Activated naive CD8-positive, alpha-beta T cell (primary cell): ENCODE data around the gene PACRG.

Experiments
- H3K27ac Mint-ChIP-seq: one replicate; pipeline ENCODE4 v1.8.0; 2021; ENCODE audit warnings: mixed read lengths
- H3K27me3 Mint-ChIP-seq: one replicate; pipeline ENCODE4 v1.8.0; 2021; ENCODE audit warnings: mixed read lengths
- H3K36me3 Mint-ChIP-seq: one replicate; pipeline ENCODE4 v1.8.0; 2021; ENCODE audit warnings: mixed read lengths
- H3K4me1 Mint-ChIP-seq: one replicate; pipeline ENCODE4 v1.8.0; 2021; ENCODE audit warnings: low read depth, mixed read lengths
- H3K4me3 Mint-ChIP-seq: one replicate; pipeline ENCODE4 v1.8.0; 2021; ENCODE audit warnings: mild to moderate bottlenecking, mixed read lengths
- H3K9me3 Mint-ChIP-seq: one replicate; pipeline ENCODE4 v1.8.0; 2021; ENCODE audit warnings: low read depth, mixed read lengths

Gene PACRG

DNA sequence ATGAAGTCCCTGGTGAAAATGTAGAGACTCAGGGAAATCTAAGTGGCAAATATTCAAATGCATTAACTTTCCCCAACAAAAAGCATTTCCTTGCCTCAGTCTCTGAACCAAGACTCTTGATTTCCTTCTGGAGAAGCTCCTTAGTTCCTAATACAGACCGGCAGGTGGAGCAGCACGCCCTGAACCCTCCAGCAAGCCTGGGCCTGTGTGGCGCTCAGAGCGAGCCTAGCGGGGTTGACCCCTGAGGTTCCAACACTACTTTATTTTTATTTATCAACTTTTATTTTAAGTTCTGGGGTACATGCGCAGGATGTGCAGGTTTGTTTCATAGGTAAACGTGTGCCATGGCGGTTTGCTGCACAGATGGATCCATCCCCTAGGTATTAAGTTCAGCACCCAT is 50.8 kb downstream of the PACRG start:
- Mint-ChIP-seq H3K4me3 (no peak overlapping the region), H3K9me3 (peaks cover 22% of the 10 kb centered on the region), H3K36me3 (peaks cover 7% of the 10 kb centered on the region), H3K27me3 (no peaks in the 10 kb centered on the region), H3K27ac (no peak overlapping the region), H3K4me1 (no peaks in the 10 kb centered on the region)

DNA sequence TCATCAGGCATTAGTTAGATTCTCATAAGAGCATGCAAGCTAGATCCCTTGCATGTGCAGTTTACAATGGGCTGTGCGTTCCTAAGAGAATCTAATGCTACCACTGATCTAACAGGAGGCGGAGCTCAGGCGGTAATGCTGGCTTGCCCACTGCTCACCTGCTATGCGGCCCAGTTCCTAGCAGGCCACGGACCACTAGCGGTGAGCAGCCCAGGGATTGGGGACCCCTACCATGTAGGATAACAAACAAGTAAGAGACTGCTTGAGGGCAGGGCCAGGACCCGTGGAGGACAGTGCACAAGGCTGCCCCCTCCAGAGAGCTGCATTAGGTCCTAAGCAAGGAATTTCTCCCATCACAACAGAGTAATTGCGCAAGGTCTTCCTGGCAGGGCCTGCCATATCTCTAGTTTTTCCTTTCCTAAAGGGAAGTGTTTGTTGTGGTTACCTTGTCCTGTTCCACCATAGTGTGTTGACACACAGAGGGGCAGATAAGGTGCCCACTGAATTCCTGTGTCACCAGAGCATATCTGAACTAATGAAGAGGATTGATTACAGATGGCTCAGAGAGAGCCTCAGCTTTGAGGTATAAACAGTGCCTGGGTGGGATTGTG is 58.0 kb downstream of the PACRG start:
- H3K9me3 Mint-ChIP-seq: peaks cover 10% of the 10 kb centered on the region
- no peaks in the 10 kb centered on the region for H3K36me3 Mint-ChIP-seq
- no peak overlapping the region for H3K4me3 Mint-ChIP-seq
- no peak overlapping the region for H3K27ac Mint-ChIP-seq
- no peaks in the 10 kb centered on the region for H3K4me1 Mint-ChIP-seq
- H3K27me3 Mint-ChIP-seq: no peaks in the 10 kb centered on the region

DNA sequence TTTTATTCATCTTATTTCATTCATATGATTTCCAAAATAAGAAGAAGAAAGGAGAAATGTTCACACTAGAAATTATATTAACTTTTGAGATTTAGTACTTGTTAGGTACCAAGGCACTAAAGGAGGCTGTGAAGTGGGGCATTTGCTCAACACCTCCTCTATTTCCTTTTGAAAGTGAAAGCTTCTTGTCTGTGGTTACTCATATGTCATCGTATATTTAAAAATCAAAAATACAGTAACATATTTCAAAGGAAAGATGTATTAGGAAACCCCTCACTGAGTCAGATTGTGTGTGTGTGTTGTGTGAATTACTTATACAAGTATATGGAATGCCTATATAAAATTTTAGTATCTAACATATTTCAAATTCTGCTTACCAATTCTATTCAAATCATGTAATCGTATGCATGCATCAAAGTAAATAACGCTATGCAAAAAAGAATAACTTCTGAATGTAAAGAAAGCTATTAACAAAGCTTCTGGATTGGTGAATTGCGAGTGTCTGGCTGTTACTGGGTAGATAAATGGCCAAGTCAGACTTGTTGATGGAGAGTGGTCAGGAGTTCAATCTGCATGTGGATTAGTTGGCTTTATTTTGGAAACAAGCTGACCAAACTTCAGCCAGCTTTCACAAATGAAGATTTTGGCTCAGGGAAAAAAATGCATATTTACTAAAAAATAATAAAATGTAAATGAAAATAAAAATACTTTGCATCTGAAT is 70.9 kb downstream of the PACRG start:
- Mint-ChIP-seq H3K36me3 (no peaks in the 10 kb centered on the region), H3K9me3 (no peaks in the 10 kb centered on the region), H3K27me3 (peaks cover 2% of the 10 kb centered on the region), H3K4me3 (peak overlapping the region; percentile 48), H3K4me1 (peaks cover 17% of the 10 kb centered on the region), H3K27ac (peak overlapping the region; percentile 35)

DNA sequence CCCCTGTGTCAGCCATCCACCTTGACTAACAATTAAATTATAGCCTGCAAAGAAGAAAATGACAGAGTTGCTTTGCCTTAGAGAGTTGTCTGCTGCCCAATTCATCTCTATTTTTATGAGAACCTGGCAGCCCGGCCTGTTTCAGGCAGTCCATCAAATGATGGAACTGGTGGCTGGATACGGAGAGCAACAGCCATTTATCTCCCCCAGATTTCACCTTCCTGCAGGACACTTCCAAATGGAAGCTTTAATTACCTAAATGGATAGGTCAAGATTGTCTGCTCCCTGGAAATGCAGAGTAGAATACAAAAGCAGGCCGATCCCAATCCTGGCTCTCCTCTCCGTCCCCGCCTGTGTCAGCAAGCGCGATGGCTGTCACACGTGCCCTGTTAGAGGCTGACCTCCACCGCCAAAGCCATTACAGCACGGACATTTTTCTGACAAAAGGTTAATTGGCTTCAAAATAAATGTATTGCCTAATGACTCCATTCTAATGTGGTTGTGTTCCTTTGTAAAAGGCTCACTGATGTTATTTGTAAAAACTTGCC is 86.7 kb downstream of the PACRG start:
- H3K4me1 Mint-ChIP-seq: no peaks in the 10 kb centered on the region
- no peaks in the 10 kb centered on the region for H3K27me3 Mint-ChIP-seq
- H3K36me3 Mint-ChIP-seq: no peaks in the 10 kb centered on the region
- no peak overlapping the region for H3K4me3 Mint-ChIP-seq
- H3K27ac Mint-ChIP-seq: no peak overlapping the region
- H3K9me3 Mint-ChIP-seq: peaks cover under 1% of the 10 kb centered on the region

DNA sequence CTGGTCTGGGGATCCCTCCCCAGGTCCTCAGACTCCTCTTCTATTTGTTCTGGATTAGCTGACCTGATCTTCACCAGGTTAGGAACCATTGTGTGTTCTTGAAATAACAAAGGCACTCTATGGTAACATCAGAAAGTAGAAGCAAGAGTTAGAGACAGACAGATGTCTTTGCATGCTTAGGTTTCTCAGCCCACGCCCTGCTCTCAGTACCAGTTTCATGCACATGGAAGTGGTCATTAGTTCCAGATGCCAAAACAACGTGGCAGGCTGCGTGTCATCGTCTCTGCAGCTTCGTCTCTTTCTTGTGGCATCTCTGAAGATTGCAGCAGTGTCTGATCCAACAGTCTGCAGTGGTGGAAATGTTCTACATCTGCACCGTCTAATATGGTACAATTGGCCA is 89.4 kb downstream of the PACRG start:
- no peaks in the 10 kb centered on the region for H3K36me3 Mint-ChIP-seq
- H3K9me3 Mint-ChIP-seq: no peaks in the 10 kb centered on the region
- no peak overlapping the region for H3K4me3 Mint-ChIP-seq
- H3K27ac Mint-ChIP-seq: no peak overlapping the region
- H3K27me3 Mint-ChIP-seq: no peaks in the 10 kb centered on the region
- no peaks in the 10 kb centered on the region for H3K4me1 Mint-ChIP-seq

DNA sequence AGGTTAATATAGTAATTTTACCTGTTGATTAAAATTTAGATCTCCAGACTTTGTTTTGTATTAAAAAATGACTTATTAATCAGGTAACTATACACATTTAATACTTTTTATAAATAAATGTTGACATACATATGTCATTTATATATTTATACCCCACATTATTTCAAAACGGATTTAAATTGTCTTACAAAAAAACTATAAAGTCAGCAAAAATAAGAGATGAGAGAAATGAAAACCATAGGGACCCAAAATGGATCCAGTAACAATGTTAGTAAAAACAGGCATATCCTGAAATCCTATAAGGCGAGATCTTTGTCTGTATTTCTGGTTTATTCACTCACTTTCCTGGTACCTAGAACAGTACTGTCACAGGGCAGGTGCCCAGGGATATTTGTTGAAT is 91.5 kb downstream of the PACRG start:
- H3K4me3 Mint-ChIP-seq: no peak overlapping the region
- H3K36me3 Mint-ChIP-seq: no peaks in the 10 kb centered on the region
- H3K27me3 Mint-ChIP-seq: no peaks in the 10 kb centered on the region
- no peaks in the 10 kb centered on the region for H3K4me1 Mint-ChIP-seq
- no peaks in the 10 kb centered on the region for H3K9me3 Mint-ChIP-seq
- H3K27ac Mint-ChIP-seq: no peak overlapping the region

DNA sequence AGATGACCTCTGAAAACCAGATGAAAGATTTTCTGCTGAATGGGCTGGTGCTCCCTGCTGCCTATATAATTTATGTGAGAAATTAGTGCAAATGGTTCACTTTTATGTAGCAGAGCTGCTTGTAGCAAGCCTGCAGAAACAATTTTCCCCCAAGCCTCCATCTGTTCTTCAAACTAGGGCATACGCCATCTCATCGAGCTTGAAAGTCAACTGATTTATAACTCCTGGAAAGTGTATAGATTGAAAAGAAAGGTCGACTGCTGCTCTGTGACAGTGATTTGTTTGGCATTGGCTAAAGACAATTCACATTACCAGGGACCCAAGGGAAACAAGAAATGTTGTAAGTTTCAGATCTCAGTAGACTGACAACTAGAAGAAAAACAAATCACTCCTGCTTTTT is 93.3 kb downstream of the PACRG start:
- Mint-ChIP-seq H3K4me1 (no peaks in the 10 kb centered on the region), H3K9me3 (no peaks in the 10 kb centered on the region), H3K36me3 (no peaks in the 10 kb centered on the region), H3K4me3 (no peak overlapping the region), H3K27ac (no peak overlapping the region), H3K27me3 (no peaks in the 10 kb centered on the region)

DNA sequence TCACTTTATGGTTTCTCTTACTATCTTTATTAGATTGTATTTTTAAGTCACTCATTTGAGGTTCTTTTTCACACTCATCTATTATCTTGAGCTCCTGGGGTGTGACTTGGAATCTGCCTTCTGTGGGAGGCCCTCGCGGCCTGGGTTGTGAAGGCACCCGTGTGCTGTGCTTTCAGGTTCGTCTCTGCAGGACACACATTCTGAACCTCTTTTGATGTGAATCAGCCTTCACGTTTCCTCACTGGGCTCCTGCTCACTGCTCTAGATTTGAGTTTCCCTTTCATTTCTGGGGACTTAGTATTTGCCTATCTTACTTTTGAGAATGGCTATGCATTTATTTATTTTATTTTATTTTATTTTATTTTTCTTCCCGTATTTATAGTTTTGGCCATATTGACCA is 97.8 kb downstream of the PACRG start:
- no peak overlapping the region for H3K27ac Mint-ChIP-seq
- no peaks in the 10 kb centered on the region for H3K36me3 Mint-ChIP-seq
- H3K9me3 Mint-ChIP-seq: no peaks in the 10 kb centered on the region
- no peak overlapping the region for H3K4me3 Mint-ChIP-seq
- no peaks in the 10 kb centered on the region for H3K4me1 Mint-ChIP-seq
- H3K27me3 Mint-ChIP-seq: no peaks in the 10 kb centered on the region

DNA sequence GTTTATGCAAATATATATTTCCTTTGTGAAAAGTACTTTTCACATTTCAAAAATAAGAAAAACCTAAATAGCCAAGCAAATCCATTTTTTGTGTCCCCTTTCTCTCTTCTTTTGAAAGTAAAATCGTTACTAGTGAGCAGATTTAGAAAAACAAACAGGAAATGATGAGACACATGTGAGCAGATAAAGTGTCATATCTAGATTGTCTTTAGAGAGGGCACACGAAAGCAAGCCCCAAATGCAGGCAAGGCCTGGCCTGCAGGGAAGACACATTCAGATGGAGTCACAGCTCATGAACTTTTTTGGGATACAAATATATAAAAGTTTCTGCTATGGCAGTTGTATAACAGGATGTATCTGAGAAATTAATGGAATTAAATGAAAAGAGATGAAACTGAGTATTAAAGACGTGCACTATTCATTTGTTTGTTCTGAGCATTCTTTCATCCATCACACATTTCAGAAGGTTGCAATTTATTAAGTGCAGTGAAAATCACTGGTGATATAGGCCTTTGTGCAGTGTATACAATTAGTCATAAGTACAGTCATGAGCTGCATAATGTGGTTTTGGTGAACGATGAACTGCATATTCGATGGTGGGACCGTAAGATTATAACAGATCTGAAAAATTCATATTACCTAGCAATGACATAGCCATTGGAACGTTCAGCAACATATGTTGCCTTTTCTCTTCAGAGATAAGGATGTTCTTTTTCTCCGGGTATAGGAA is 101.4 kb downstream of the PACRG start:
- Mint-ChIP-seq H3K27ac (no peak overlapping the region), H3K36me3 (no peaks in the 10 kb centered on the region), H3K4me3 (no peak overlapping the region), H3K4me1 (no peaks in the 10 kb centered on the region), H3K9me3 (no peaks in the 10 kb centered on the region), H3K27me3 (no peaks in the 10 kb centered on the region)

DNA sequence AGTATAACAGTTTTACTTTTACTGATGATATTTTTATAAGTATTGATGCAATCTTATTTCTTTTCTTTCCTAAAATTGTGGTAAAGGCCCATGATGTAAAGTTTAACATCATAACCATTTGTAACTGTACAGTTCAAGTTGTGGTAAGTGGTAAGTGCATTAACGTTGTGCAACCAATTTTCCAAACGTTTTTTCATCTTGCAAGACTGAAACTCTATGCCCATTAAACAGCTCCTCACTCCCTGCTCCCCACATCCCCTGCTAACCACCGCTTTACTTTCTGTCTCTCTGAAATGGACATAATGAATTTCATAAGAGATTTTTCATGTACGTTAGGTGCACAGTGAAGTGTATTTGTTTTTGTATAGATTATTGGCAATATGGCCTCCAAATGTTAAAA is 106.0 kb downstream of the PACRG start:
- H3K36me3 Mint-ChIP-seq: no peaks in the 10 kb centered on the region
- no peak overlapping the region for H3K27ac Mint-ChIP-seq
- H3K4me1 Mint-ChIP-seq: no peaks in the 10 kb centered on the region

DNA sequence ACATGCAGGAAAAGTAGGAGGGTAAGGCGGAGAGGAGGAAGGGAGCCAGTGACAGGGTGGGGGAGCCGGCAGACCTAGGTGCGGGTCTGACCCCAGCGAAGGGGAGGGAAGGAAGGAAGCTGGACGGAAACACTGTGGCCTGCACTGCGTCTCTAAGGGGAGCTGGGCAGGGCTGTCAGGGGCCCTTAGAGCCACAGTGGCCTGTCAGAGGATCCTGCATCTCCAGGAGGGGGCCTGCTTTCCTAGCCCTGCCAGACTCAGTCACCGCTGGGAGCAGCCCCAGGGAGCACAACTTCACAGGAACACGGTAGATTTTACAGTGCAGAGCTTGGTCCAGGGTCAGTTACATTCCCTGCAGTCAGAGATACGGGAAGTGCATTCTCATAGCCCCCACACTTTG is 118.2 kb downstream of the PACRG start:
- no peaks in the 10 kb centered on the region for H3K9me3 Mint-ChIP-seq

More for the DNA sequence above, 106.0 kb downstream of the PACRG start:
- H3K4me3 Mint-ChIP-seq: no peak overlapping the region
- H3K9me3 Mint-ChIP-seq: peaks cover 4% of the 10 kb centered on the region
- no peaks in the 10 kb centered on the region for H3K27me3 Mint-ChIP-seq

DNA sequence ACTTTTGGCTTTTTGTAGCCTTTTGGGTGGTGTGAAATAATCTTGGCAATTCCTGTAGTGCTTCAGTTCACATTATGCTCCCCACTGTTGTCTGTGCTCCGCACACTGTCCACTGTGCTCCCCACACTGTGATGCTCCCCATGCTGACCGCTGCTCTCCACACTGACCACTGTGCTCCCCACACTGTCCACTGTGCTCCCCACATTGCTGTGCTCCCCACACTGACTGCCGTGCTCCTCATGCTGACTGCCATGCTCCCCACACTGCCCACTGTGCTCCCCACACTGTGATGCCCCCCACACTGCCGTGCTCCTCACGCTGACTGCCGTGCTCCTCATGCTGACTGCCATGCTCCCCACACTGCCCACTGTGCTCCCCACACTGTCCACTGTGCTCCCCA is 118.9 kb downstream of the PACRG start:
- no peaks in the 10 kb centered on the region for H3K27me3 Mint-ChIP-seq
- H3K4me3 Mint-ChIP-seq: no peak overlapping the region
- H3K36me3 Mint-ChIP-seq: no peaks in the 10 kb centered on the region
- no peak overlapping the region for H3K27ac Mint-ChIP-seq
- no peaks in the 10 kb centered on the region for H3K4me1 Mint-ChIP-seq
- H3K9me3 Mint-ChIP-seq: no peaks in the 10 kb centered on the region

More for the DNA sequence above, 118.2 kb downstream of the PACRG start:
- Mint-ChIP-seq H3K27ac (no peak overlapping the region), H3K27me3 (no peaks in the 10 kb centered on the region), H3K36me3 (no peaks in the 10 kb centered on the region), H3K4me3 (no peak overlapping the region), H3K4me1 (no peaks in the 10 kb centered on the region)

DNA sequence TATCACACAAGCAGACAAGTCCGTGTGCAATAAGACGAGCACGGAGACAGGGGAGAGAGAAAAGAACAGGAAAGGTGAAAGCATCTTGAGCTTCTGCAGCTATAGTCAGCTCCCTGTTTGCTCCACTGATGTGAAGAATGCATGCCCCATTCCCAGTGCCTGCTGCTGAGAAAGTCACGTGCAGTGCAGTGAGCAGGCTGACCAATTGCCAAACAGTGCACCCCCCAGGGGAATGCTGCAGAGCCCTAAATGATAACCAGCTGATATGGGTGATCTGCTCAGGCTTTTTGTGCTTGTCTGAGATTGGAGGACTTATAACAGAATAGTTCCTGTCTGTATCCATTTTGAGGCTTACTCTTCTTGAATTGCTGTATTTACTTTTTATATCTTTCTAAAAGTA is 121.5 kb downstream of the PACRG start:
- Mint-ChIP-seq H3K36me3 (no peaks in the 10 kb centered on the region), H3K27ac (no peak overlapping the region), H3K9me3 (no peaks in the 10 kb centered on the region), H3K4me3 (no peak overlapping the region), H3K27me3 (no peaks in the 10 kb centered on the region), H3K4me1 (no peaks in the 10 kb centered on the region)

DNA sequence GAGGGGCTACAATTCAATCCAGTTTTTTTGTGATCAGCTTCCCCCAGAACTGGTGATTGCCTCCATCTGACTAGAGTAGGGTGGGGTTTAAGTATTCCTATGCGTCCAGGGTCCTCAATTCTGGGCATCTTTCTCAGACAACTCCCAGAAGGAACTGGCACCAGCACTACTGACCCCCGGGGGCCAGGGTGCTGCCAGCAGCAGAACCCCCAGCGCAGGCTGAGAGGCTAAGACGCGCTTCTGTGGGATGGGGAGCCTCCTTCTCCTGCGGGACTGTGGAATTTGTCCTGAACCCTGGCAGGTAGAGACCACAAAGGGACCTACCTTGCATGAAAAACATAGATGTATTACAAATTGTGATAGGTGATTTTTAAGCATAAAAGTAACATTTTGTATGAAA is 124.4 kb downstream of the PACRG start:
- no peaks in the 10 kb centered on the region for H3K4me1 Mint-ChIP-seq
- H3K36me3 Mint-ChIP-seq: no peaks in the 10 kb centered on the region

DNA sequence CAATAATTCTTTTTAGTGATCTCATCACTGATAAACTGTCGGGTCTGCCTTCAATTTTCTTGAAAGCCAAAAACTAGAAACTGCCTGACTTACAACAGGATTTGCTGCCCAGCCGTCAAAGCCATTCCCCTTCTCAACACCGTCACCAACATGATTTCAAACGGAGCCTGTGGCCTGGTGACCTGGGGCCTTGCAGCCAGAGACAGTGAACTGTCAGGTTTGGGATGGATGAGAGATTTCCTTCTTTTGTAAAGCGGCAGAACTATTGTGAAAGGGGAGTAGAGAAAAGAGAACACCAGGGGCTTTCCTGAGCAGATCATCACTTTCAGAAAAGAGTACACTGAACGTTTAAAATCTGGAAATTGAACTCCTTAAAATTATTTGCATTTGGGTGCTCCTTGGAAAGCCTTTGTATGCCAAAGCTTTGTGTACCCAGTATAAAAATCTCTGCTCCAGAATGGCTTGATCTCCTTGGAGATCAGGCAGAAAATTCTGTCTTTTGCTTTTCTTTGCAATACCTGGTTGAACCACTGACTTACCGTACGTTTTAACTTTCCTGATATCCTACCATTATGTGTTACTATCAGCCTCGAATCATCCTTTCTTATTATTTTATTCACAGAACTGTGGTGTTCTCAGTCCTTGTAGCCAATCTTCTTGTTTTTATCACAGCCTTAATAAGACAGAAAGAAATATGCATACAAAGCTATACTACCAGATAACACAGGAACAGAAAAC is 125.2 kb downstream of the PACRG start:
- no peaks in the 10 kb centered on the region for H3K27me3 Mint-ChIP-seq
- H3K9me3 Mint-ChIP-seq: no peaks in the 10 kb centered on the region
- no peaks in the 10 kb centered on the region for H3K36me3 Mint-ChIP-seq
- no peaks in the 10 kb centered on the region for H3K4me1 Mint-ChIP-seq
- no peak overlapping the region for H3K4me3 Mint-ChIP-seq
- H3K27ac Mint-ChIP-seq: no peak overlapping the region

More for the DNA sequence above, 124.4 kb downstream of the PACRG start:
- Mint-ChIP-seq H3K4me3 (no peak overlapping the region), H3K27me3 (no peaks in the 10 kb centered on the region), H3K9me3 (no peaks in the 10 kb centered on the region), H3K27ac (no peak overlapping the region)
